ENCODE data around the gene SHISAL1. TPM values are rescaled to one million over a fixed set of nuclear protein-coding genes. Genes with fewer than 3 reads are reported as not detected.

Gene SHISAL1
- total RNA-seq, 1 donor from 2014 or later = not detected

GRCh38 chr22:44278243-44279068, 34.3 kb downstream of the SHISAL1 start:
- intact Hi-C loops (cut with micrococcal nuclease) = no loop called here

GRCh38 chr22:44277386-44278135, 35.2 kb downstream of the SHISAL1 start:
- intact Hi-C loops (cut with micrococcal nuclease) = no loop called here

GRCh38 chr22:44276706-44277356, 35.9 kb downstream of the SHISAL1 start:
- intact Hi-C loops (cut with micrococcal nuclease) = no loop called here

- intact Hi-C loops (cut with micrococcal nuclease) = no loop called here
Measured at GRCh38 chr22:44276041-44276440, 36.7 kb downstream of the SHISAL1 start.

GRCh38 chr22:44275631-44275995, 37.1 kb downstream of the SHISAL1 start:
- intact Hi-C loops (cut with micrococcal nuclease) = no loop called here

- intact Hi-C loops (cut with micrococcal nuclease) = no loop called here
Measured at GRCh38 chr22:44274918-44275630, 37.7 kb downstream of the SHISAL1 start.

GRCh38 chr22:44273175-44273574, 39.6 kb downstream of the SHISAL1 start:
- intact Hi-C loops (cut with micrococcal nuclease) = no loop called here

GRCh38 chr22:44272401-44272771, 40.4 kb downstream of the SHISAL1 start:
- intact Hi-C loops (cut with micrococcal nuclease) = no loop called here

- intact Hi-C loops (cut with micrococcal nuclease) = no loop called here
Measured at GRCh38 chr22:44271732-44272400, 40.9 kb downstream of the SHISAL1 start.

GRCh38 chr22:44271010-44271500, 41.7 kb downstream of the SHISAL1 start:
- intact Hi-C loops (cut with micrococcal nuclease) = no loop called here

- intact Hi-C loops (cut with micrococcal nuclease) = no loop called here
Measured at GRCh38 chr22:44270556-44270880, 42.2 kb downstream of the SHISAL1 start.

- intact Hi-C loops (cut with micrococcal nuclease) = no loop called here
Measured at GRCh38 chr22:44269757-44270555, 42.8 kb downstream of the SHISAL1 start.

GRCh38 chr22:44269117-44269498, 43.6 kb downstream of the SHISAL1 start:
- intact Hi-C loops (cut with micrococcal nuclease) = no loop called here

- intact Hi-C loops (cut with micrococcal nuclease) = no loop called here
Measured at GRCh38 chr22:44268431-44269116, 44.2 kb downstream of the SHISAL1 start.

GRCh38 chr22:44267856-44268255, 44.9 kb downstream of the SHISAL1 start:
- intact Hi-C loops (cut with micrococcal nuclease) = no loop called here

GRCh38 chr22:44266796-44267760, 45.7 kb downstream of the SHISAL1 start:
- intact Hi-C loops (cut with micrococcal nuclease) = no loop called here

- intact Hi-C loops (cut with micrococcal nuclease) = no loop called here
Measured at GRCh38 chr22:44263547-44263946, 49.2 kb downstream of the SHISAL1 start.

- intact Hi-C loops (cut with micrococcal nuclease) = no loop called here
Measured at GRCh38 chr22:44261861-44262595, 50.7 kb downstream of the SHISAL1 start.

Data from T-helper 1 cell treated with Interleukin-12 subunit alpha and Interleukin-12 subunit beta and Interleukin-4 antibody, amounts not matched to agents 30 ng/mL and 1 ng/mL, for 36 hours (primary cell).